Measurements from ENCODE around the gene GALNT17. TPM values are rescaled to one million over a fixed set of nuclear protein-coding genes. Genes with fewer than 3 reads are reported as not detected.

Gene GALNT17
- polyA plus RNA-seq, 1 donor from 2014 or later: 15.7 TPM

- no peaks in the 10 kb centered on the region for H3K9me3 ChIP-seq (ENCODE audit: low read length)
- no peak overlapping the region for H3K27ac ChIP-seq (ENCODE audit: low read length)
- no peaks in the 10 kb centered on the region for H3K79me2 ChIP-seq (replicated peaks; ENCODE audit: insufficient read depth, low read length)
- H3K4me3 ChIP-seq (ENCODE audit: low read length): no peak overlapping the region
- H2AFZ ChIP-seq (ENCODE audit: low read depth, low read length): no peak overlapping the region
- H3F3A ChIP-seq (ENCODE audit: insufficient read depth, low read length, poor library complexity, severe bottlenecking): no peaks in the 10 kb centered on the region
- H3K36me3 ChIP-seq (ENCODE audit: insufficient read depth, low read length): no peaks in the 10 kb centered on the region
- no peaks in the 10 kb centered on the region for H3K27me3 ChIP-seq (ENCODE audit: insufficient read depth, low read depth, low read length)
- H4K20me1 ChIP-seq (ENCODE audit: insufficient read depth): no peaks in the 10 kb centered on the region
- no peak overlapping the region for H3K9ac ChIP-seq (ENCODE audit: low read length)
- H3K4me2 ChIP-seq (ENCODE audit: low read length): no peak overlapping the region
- no peaks in the 10 kb centered on the region for H3K9me2 ChIP-seq (ENCODE audit: insufficient read depth, low read length)
- TF ChIP-seq TAF1 (IDR thresholded peaks at IDR 0.05; ENCODE audit: low read depth) (no peak), RAD21 (conservative IDR thresholded peaks at IDR 0.05) (no peak), POLR2AphosphoS5 (IDR thresholded peaks at IDR 0.05) (no peak), MXI1 (conservative IDR thresholded peaks at IDR 0.05; ENCODE audit: poor library complexity, severe bottlenecking) (no peak), EZH2 (IDR thresholded peaks at IDR 0.05; ENCODE audit: borderline replicate concordance, insufficient read depth, low read length, poor library complexity, severe bottlenecking) (no peak), CTCF (IDR thresholded peaks at IDR 0.05; ENCODE audit: poor library complexity, severe bottlenecking) (no peak), SMC3 (conservative IDR thresholded peaks at IDR 0.05; ENCODE audit: poor library complexity) (no peak), EP300 (conservative IDR thresholded peaks at IDR 0.05; ENCODE audit: poor library complexity, severe bottlenecking) (no peak), REST (IDR thresholded peaks at IDR 0.05; ENCODE audit: borderline replicate concordance) (no peak)
Measured at GRCh38 chr7:71705901-71706596, 574.1 kb downstream of the GALNT17 start.

GRCh38 chr7:71706597-71706975 is 574.6 kb downstream of the GALNT17 start:
- Histone ChIP-seq H3K27me3 (ENCODE audit: insufficient read depth, low read depth, low read length) (no peaks in the 10 kb centered on the region), H3K9me2 (ENCODE audit: insufficient read depth, low read length) (no peaks in the 10 kb centered on the region), H3K27ac (ENCODE audit: low read length) (no peak overlapping the region), H3K79me2 (replicated peaks; ENCODE audit: insufficient read depth, low read length) (no peaks in the 10 kb centered on the region), H2AFZ (ENCODE audit: low read depth, low read length) (no peak overlapping the region), H3F3A (ENCODE audit: insufficient read depth, low read length, poor library complexity, severe bottlenecking) (no peaks in the 10 kb centered on the region), H3K36me3 (ENCODE audit: insufficient read depth, low read length) (no peaks in the 10 kb centered on the region), H3K9me3 (ENCODE audit: low read length) (no peaks in the 10 kb centered on the region), H3K4me3 (ENCODE audit: low read length) (no peak overlapping the region), H4K20me1 (ENCODE audit: insufficient read depth) (no peaks in the 10 kb centered on the region), H3K9ac (ENCODE audit: low read length) (no peak overlapping the region), H3K4me2 (ENCODE audit: low read length) (no peak overlapping the region)
- TF ChIP-seq CTCF (IDR thresholded peaks at IDR 0.05; ENCODE audit: poor library complexity, severe bottlenecking) (no peak), EZH2 (IDR thresholded peaks at IDR 0.05; ENCODE audit: borderline replicate concordance, insufficient read depth, low read length, poor library complexity, severe bottlenecking) (no peak), REST (IDR thresholded peaks at IDR 0.05; ENCODE audit: borderline replicate concordance) (no peak), RAD21 (conservative IDR thresholded peaks at IDR 0.05) (no peak), POLR2AphosphoS5 (IDR thresholded peaks at IDR 0.05) (no peak), TAF1 (IDR thresholded peaks at IDR 0.05; ENCODE audit: low read depth) (no peak), SMC3 (conservative IDR thresholded peaks at IDR 0.05; ENCODE audit: poor library complexity) (no peak)

Data from neural cell (in vitro differentiated cells).